B cell (primary cell): Measurements from ENCODE around the gene LRRC4C. TPM values are rescaled to one million over a fixed set of nuclear protein-coding genes. Genes with fewer than 3 reads are reported as not detected.
A peak's percentile ranks its signal among the peaks of the same experiment; 100 is the strongest.

Experiments used
- ATAC-seq: fragments of 200-7000 bp; cut with Tn5 transposase; one replicate; pipeline ENCODE4 v1.10.0; 2021; ENCODE audit warnings: low read depth, mild to moderate bottlenecking, moderate number of reproducible peaks, moderate library complexity
- CTCF ChIA-PET: fragments of 350-600 bp; sonication (Branson Sonifier 250); formaldehyde crosslinking; loops from one replicate; lab custom pipeline; 2021; ENCODE audit warnings: antibody characterized with exemption, inconsistent platforms; lab: Charles Lee
- POLR2A ChIA-PET: fragments of 350-600 bp; sonication (Branson Sonifier 250); formaldehyde crosslinking; loops from one replicate; lab custom pipeline; 2021; ENCODE audit warnings: antibody characterized with exemption; lab: Charles Lee
- DNase-seq: peaks from one replicate; pipeline ENCODE4 v3.0.0; 2013
- H2AFZ ChIP-seq: 2 replicates; pipeline ENCODE4 v1.6.1; 2012; ENCODE audit warnings: mild to moderate bottlenecking, low read depth, low read length; ENCODE audit not compliant: insufficient read depth, poor library complexity, severe bottlenecking
- H3K27ac ChIP-seq, 2 donors: 1 replicate in 1 of 2; 2 replicates in 1 of 2; pipeline ENCODE4 v1.5.1; 2012 to 2013; ENCODE audit warnings: low read length in 2 of 2, mild to moderate bottlenecking in 2 of 2, moderate library complexity in 1 of 2
- H3K27me3 ChIP-seq, 4 experiments: fragments of 200-600 bp in 1 of 4; sonication (generic) in 1 of 4; replicated peaks in 1 of 4; 1 replicate in 2 of 4; 2 replicates in 2 of 4; pipeline versions ENCODE4 v1.6.1 to v1.7.0; 2013 to 2016; ENCODE audit warnings: low read length in 3 of 4, mild to moderate bottlenecking in 2 of 4, mixed read lengths in 1 of 4, moderate library complexity in 1 of 4; ENCODE audit not compliant: insufficient read depth in 4 of 4, control insufficient read depth in 3 of 4; ENCODE audit errors: control extremely low read depth in 1 of 4
- H3K36me3 ChIP-seq, 2 experiments: replicated peaks in 1 of 2; 1 replicate in 1 of 2; 2 replicates in 1 of 2; pipeline versions ENCODE4 v1.6.1 to v1.7.1; 2013; ENCODE audit warnings: low read length in 1 of 2; ENCODE audit not compliant: insufficient read depth in 2 of 2, control insufficient read depth in 1 of 2; ENCODE audit errors: control extremely low read depth in 1 of 2, extremely low read depth in 1 of 2
- H3K4me1 ChIP-seq, 2 donors: fragments of 200-600 bp in 1 of 2; sonication (generic) in 1 of 2; 1 replicate in 1 of 2; 2 replicates in 1 of 2; pipeline versions ENCODE4 v1.5.1 to v1.6.1; 2013 to 2017; ENCODE audit warnings: low read length in 2 of 2; ENCODE audit not compliant: control insufficient read depth in 2 of 2, insufficient read depth in 2 of 2
- H3K4me2 ChIP-seq: replicated peaks from 2 replicates; pipeline ENCODE3; 2012; ENCODE audit warnings: mild to moderate bottlenecking, low read depth, low read length; ENCODE audit not compliant: poor library complexity, severe bottlenecking
- H3K4me3 ChIP-seq, 5 experiments: fragments of 200-600 bp in 1 of 5; sonication (generic) in 1 of 5; 1 replicate in 3 of 5; 2 replicates in 2 of 5; pipeline versions ENCODE4 v1.5.1 to v1.7.0; 2011 to 2016; ENCODE audit warnings: low read length in 4 of 5, mild to moderate bottlenecking in 4 of 5, low read depth in 2 of 5, control low read depth in 1 of 5, moderate library complexity in 1 of 5; ENCODE audit not compliant: insufficient read depth in 1 of 5; ENCODE audit errors: control extremely low read depth in 1 of 5, extremely low read depth in 1 of 5
- H3K79me2 ChIP-seq: fragments of 200-600 bp; sonication (generic); one replicate; pipeline ENCODE4 v1.6.0; 2016; ENCODE audit warnings: low read length; ENCODE audit not compliant: control insufficient read depth, insufficient read depth
- H3K9ac ChIP-seq: fragments of 200-600 bp; sonication (generic); 2 replicates; pipeline ENCODE4 v1.6.1; 2017; ENCODE audit warnings: mild to moderate bottlenecking, low read length, moderate library complexity
- H3K9me3 ChIP-seq, 3 donors: one replicate each; pipeline versions ENCODE4 v1.6.1 to v1.7.1; 2013; ENCODE audit warnings: low read length in 2 of 3; ENCODE audit not compliant: control insufficient read depth in 2 of 3, insufficient read depth in 1 of 3; ENCODE audit errors: control extremely low read depth in 1 of 3
- H4K20me1 ChIP-seq: 2 replicates; pipeline ENCODE4 v1.6.0; 2012; ENCODE audit warnings: mild to moderate bottlenecking, low read length; ENCODE audit not compliant: insufficient read depth, control insufficient read depth, poor library complexity, severe bottlenecking
- H3K27ac Mint-ChIP-seq: one replicate; pipeline ENCODE4 v1.8.0; 2021; ENCODE audit warnings: mixed read lengths
- H3K27me3 Mint-ChIP-seq: one replicate; pipeline ENCODE4 v1.8.0; 2021; ENCODE audit warnings: mixed read lengths
- H3K4me1 Mint-ChIP-seq: one replicate; pipeline ENCODE4 v1.8.0; 2021; ENCODE audit warnings: mixed read lengths
- H3K4me3 Mint-ChIP-seq: one replicate; pipeline ENCODE4 v1.8.0; 2021; ENCODE audit warnings: mixed read lengths
- H3K9me3 Mint-ChIP-seq: one replicate; pipeline ENCODE4 v1.8.0; 2022; ENCODE audit warnings: mixed read lengths; ENCODE audit not compliant: insufficient read depth
- CTCF ChIP-seq: fragments of 200-600 bp; IDR thresholded peaks from one replicate; pipeline ENCODE4 v1.8.0; 2022; ENCODE audit warnings: antibody characterized with exemption, mild to moderate bottlenecking
- EZH2 ChIP-seq: IDR thresholded peaks from 2 replicates; pipeline ENCODE4 v1.6.1; 2012; ENCODE audit warnings: borderline replicate concordance, low read depth, mild to moderate bottlenecking, moderate library complexity, low read length; ENCODE audit not compliant: insufficient read depth, poor library complexity, severe bottlenecking
- WGBS: methylation state at CpG from one replicate; pipeline ENCODE4 v1.1.5; 2013; ENCODE audit warnings: missing lambda C conversion rate; ENCODE audit not compliant: insufficient coverage; 5-methylcytosine and 5-hydroxymethylcytosine counted together
- intact Hi-C: fragments of 100-400 bp; cut with micrococcal nuclease; formaldehyde crosslinking; loops from one replicate; pipeline ENCODE4 v1.10.0; 2022
- polyA plus RNA-seq: library from polyadenylated mRNA; depleted of rRNA; stranded (reverse); fragments of >200 nt; gene quantifications from 2 replicates; pipeline ENCODE4 v1.2.3, GENCODE V29; 2012
- total RNA-seq, 2 donors: library from RNA; stranded (reverse); fragments of 120-200 nt in 1 of 2; gene quantifications; 1 replicate in 1 of 2; 2 replicates in 1 of 2; pipeline versions ENCODE4 v1.2.3 to v1.2.4, GENCODE V29; 2013 to 2022

The LRRC4C gene
- total and polyA plus RNA-seq, 2 donors (not counting 1 experiment from before 2014, with no cell fraction given), result 0.57 TPM; not detected in 1

DNA sequence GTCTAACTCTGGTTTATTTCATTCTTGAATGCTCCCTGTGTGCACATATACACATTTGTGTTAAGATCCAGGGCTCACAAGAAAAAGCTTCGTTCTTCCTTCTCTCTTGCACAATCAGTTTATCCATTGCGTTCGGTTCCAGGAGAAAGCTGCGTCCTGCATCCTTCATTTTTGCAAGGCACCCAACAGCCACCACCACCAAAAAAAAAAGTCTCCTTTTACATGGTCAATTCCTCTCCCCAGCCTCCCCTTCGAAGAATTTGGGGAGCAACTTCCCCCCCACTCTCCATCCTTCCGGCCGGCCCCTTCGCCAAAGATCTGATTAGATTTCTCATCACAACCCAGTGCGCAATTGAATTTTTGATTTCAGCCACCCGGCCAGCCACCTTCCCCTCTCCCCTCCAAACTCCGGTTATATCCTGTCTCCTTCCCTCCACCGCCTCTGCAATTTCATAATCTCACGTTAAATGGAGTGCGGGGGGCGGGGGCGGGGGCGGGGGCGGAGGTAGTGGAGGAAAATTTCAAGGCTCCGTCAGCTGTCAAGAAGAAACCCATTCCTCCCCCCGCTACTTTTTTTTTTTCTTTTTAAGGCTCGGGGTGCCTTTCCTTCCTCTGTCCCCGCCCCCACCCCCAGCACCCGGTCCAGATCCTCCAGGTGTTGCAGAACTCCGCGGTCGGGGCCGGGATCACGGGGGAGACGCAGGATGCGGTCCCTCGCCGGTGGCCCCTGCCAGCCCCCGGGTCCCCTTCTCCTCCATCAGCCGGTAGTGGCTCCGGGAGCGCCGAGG, 1166.5 kb downstream of the LRRC4C start:
- ChIA-PET CTCF (no interaction called here), POLR2A (no interaction called here)
- H3K4me2 ChIP-seq, result peak overlapping the region; percentile 59
- ATAC-seq (no peak), DNase-seq (no peak)
- 4% methylated on average over 18 of the region's 37 CpGs for WGBS
- H3K4me3 ChIP-seq, result no peak overlapping the region
- intact Hi-C loops, result no loop called here
- peaks cover 6% of the 10 kb centered on the region for H3K4me1 Mint-ChIP-seq
- H3K27me3 Mint-ChIP-seq, result peaks cover 15% of the 10 kb centered on the region
- no peaks in the 10 kb centered on the region for H3K79me2 ChIP-seq
- peaks cover 4 to 8% of the 10 kb centered on the region in 2 donors for H3K4me1 ChIP-seq
- H4K20me1 ChIP-seq, result no peaks in the 10 kb centered on the region
- no peak overlapping the region for H3K27ac Mint-ChIP-seq
- H3K9ac ChIP-seq, result no peak overlapping the region
- H3K36me3 ChIP-seq, result no peaks in the 10 kb centered on the region
- H3K9me3 ChIP-seq, result peaks cover 0 to 14% (median 0%) of the 10 kb centered on the region in 3 donors
- H3K9me3 Mint-ChIP-seq, result no peaks in the 10 kb centered on the region
- no peak overlapping the region for H2AFZ ChIP-seq
- TF ChIP-seq CTCF (no peak), EZH2 (no peak)
- H3K27ac ChIP-seq, result no peak overlapping the region
- H3K4me3 Mint-ChIP-seq, result no peak overlapping the region
- peaks cover 0 to 20% (median 2%) of the 10 kb centered on the region in 4 experiments for H3K27me3 ChIP-seq

GRCh38 chr11:40291741-40292140, 1167.7 kb downstream of the LRRC4C start:
- H3K79me2 ChIP-seq, result no peaks in the 10 kb centered on the region
- ATAC-seq (no peak), DNase-seq (no peak)
- H3K4me2 ChIP-seq, result no peak overlapping the region
- peaks cover 0 to 20% (median 2%) of the 10 kb centered on the region in 4 experiments for H3K27me3 ChIP-seq
- Mint-ChIP-seq H3K27me3 (peaks cover 15% of the 10 kb centered on the region), H3K4me3 (no peak overlapping the region), H3K27ac (no peak overlapping the region), H3K9me3 (no peaks in the 10 kb centered on the region), H3K4me1 (peaks cover 6% of the 10 kb centered on the region)
- 43% methylated on average over 5 of the region's 7 CpGs for WGBS
- H3K4me1 ChIP-seq, result peaks cover 4 to 8% of the 10 kb centered on the region in 2 donors
- H2AFZ ChIP-seq, result no peak overlapping the region
- peaks cover 0 to 14% (median 0%) of the 10 kb centered on the region in 3 donors for H3K9me3 ChIP-seq
- no peaks in the 10 kb centered on the region for H3K36me3 ChIP-seq
- POLR2A ChIA-PET, result no interaction called here
- no peak overlapping the region for H3K4me3 ChIP-seq
- CTCF ChIA-PET, result no interaction called here
- no peak overlapping the region for H3K27ac ChIP-seq
- no peaks in the 10 kb centered on the region for H4K20me1 ChIP-seq
- no peak overlapping the region for H3K9ac ChIP-seq
- intact Hi-C loops, result no loop called here
- no peak for TF ChIP-seq CTCF
- TF ChIP-seq EZH2, result no peak
